NT2/D1 (cell line): ENCODE measurements around the gene AJM1.

Experiments used
- SUZ12 ChIP-seq: IDR thresholded peaks from 2 replicates; pipeline ENCODE4 v1.6.1; 2011; ENCODE audit not compliant: insufficient read length, insufficient read depth; ENCODE audit errors: extremely low read depth
- YY1 ChIP-seq: IDR thresholded peaks from 2 replicates; pipeline ENCODE4 v1.6.1; 2011; ENCODE audit not compliant: insufficient read length, insufficient read depth
- ZNF274 ChIP-seq: IDR thresholded peaks from 2 replicates; pipeline ENCODE4 v1.6.1; 2011; ENCODE audit warnings: mild to moderate bottlenecking, low read depth, low read length

- no peak for TF ChIP-seq YY1
- no peak for TF ChIP-seq ZNF274
- TF ChIP-seq SUZ12: no peak
Measured at GRCh38 chr9:136876476-136876875, 34.2 kb downstream of the AJM1 start.
